Measurements from ENCODE around the gene TCP1. TPM values are rescaled to one million over a fixed set of nuclear protein-coding genes. Genes with fewer than 3 reads are reported as not detected.

Gene TCP1
- total and polyA plus RNA-seq, 9 of the 15 experiments (the other 6 are each of a cell fraction or from before 2014, with no cell fraction given): 331 to 801 (median 645) TPM

DNA sequence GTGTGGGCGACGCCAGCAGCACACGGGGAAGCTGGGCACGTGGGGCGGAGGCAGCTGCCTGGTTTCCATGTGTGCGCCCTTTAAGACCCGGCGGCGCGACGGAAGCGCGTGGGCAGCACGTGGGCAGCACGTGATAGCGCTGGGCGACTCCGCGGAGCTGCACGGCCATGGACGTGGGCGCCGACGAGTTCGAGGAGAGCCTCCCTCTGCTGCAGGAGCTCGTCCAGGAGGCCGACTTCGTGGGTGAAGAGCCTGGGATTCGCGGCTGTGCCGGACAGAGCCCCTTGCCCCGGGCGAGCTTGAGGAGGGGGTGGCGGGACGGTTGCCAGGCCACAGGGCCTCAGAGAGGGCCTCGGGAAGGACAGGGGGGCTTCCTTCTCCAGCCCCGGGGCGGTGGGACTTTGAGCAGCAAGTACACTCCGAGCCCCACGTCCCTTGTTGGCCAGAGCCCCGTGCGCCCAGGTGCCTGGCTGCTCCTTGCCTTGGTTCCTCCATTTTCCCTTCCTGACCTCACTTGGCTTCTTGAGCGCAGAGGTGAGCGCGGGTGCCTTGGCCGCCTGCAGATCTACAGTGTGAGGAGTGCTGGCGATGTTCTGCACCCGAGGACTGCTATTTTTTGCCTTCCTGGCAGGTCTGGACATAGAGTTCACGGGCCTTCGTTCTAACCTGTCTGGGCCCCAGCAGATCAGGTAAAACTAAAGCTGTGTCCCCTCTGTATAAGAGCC, 10.9 kb upstream of the TCP1 start, which contains the start of gene PNLDC1:
Gene PNLDC1 (plus strand): TSS at position 136 of the 725 bp plus-strand sequence. CDS start 32 bp downstream, at position 168.
- ATAC-seq (no peak; the same call in 2 of the 3 replicates), DNase-seq (ENCODE audit: extremely low read depth in 1 of 4, low spot score in 3 of 4) (no peak), FAIRE-seq (no peak)
- TF ChIP-seq, protein P1, sequence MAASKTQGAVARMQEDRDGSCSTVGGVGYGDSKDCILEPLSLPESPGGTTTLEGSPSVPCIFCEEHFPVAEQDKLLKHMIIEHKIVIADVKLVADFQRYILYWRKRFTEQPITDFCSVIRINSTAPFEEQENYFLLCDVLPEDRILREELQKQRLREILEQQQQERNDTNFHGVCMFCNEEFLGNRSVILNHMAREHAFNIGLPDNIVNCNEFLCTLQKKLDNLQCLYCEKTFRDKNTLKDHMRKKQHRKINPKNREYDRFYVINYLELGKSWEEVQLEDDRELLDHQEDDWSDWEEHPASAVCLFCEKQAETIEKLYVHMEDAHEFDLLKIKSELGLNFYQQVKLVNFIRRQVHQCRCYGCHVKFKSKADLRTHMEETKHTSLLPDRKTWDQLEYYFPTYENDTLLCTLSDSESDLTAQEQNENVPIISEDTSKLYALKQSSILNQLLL (CRISPR knock-in tag; IDR thresholded peaks at IDR 0.05; ENCODE audit: borderline replicate concordance): no peak
- TF ChIP-seq, protein P2, sequence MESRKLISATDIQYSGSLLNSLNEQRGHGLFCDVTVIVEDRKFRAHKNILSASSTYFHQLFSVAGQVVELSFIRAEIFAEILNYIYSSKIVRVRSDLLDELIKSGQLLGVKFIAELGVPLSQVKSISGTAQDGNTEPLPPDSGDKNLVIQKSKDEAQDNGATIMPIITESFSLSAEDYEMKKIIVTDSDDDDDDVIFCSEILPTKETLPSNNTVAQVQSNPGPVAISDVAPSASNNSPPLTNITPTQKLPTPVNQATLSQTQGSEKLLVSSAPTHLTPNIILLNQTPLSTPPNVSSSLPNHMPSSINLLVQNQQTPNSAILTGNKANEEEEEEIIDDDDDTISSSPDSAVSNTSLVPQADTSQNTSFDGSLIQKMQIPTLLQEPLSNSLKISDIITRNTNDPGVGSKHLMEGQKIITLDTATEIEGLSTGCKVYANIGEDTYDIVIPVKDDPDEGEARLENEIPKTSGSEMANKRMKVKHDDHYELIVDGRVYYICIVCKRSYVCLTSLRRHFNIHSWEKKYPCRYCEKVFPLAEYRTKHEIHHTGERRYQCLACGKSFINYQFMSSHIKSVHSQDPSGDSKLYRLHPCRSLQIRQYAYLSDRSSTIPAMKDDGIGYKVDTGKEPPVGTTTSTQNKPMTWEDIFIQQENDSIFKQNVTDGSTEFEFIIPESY (CRISPR knock-in tag; IDR thresholded peaks at IDR 0.05): peak; percentile 68
- TF ChIP-seq SRSF3 (IDR thresholded peaks at IDR 0.05; ENCODE audit: insufficient read depth, low read length) (no peak), NR2F6 (CRISPR knock-in tag; IDR thresholded peaks at IDR 0.05) (no peak), MEIS2 (IDR thresholded peaks at IDR 0.05; ENCODE audit: partially characterized antibody) (no peak), POLR2G (IDR thresholded peaks at IDR 0.05; ENCODE audit: low read depth, low read length) (peak; percentile 70)
- TF ChIP-seq, protein P3, sequence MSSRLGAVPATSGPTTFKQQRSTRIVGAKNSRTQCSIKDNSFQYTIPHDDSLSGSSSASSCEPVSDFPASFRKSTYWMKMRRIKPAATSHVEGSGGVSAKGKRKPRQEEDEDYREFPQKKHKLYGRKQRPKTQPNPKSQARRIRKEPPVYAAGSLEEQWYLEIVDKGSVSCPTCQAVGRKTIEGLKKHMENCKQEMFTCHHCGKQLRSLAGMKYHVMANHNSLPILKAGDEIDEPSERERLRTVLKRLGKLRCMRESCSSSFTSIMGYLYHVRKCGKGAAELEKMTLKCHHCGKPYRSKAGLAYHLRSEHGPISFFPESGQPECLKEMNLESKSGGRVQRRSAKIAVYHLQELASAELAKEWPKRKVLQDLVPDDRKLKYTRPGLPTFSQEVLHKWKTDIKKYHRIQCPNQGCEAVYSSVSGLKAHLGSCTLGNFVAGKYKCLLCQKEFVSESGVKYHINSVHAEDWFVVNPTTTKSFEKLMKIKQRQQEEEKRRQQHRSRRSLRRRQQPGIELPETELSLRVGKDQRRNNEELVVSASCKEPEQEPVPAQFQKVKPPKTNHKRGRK (tag; IDR thresholded peaks at IDR 0.05): no peak
- in situ Hi-C loops (cut with MboI): no loop called here
- Histone ChIP-seq H4K20me1 (replicated peaks; ENCODE audit: control insufficient read depth, insufficient read depth, low read length) (no peaks in the 10 kb centered on the region), H3K9me1 (ENCODE audit: control insufficient read depth, insufficient read depth, low read length) (no peaks in the 10 kb centered on the region), H3K9me3 (replicated peaks; ENCODE audit: control insufficient read depth, insufficient read depth, low read depth, low read length) (no peaks in the 10 kb centered on the region), H3K9ac (ENCODE audit: insufficient read depth in 1 of 2, low read depth in 2 of 2, low read length in 2 of 2) (no peak within 1 kb of the TSS), H3K4me3 (no peak within 1 kb of the TSS), H3K4me1 (replicated peaks in 1 of 2; ENCODE audit: control insufficient read depth in 2 of 2, insufficient read depth in 2 of 2, low read length in 2 of 2) (peaks cover 4 to 7% of the 10 kb centered on the region in 2 experiments; a peak in 2 of 5 replicates), H3K36me3 (ENCODE audit: control insufficient read depth, insufficient read depth, low read length) (peaks cover 40% of the 10 kb centered on the region), H2AFZ (ENCODE audit: low read depth, low read length) (no peak within 1 kb of the TSS), H3K27me3 (ENCODE audit: control insufficient read depth in 2 of 2, insufficient read depth in 2 of 2, low read length in 2 of 2) (peaks cover 4 to 22% of the 10 kb centered on the region in 2 experiments), H3K4me2 (ENCODE audit: insufficient read depth, low read length) (no peak within 1 kb of the TSS), H3K79me2 (ENCODE audit: control insufficient read depth, insufficient read depth, low read length) (no peaks in the 10 kb centered on the region), H3K27ac (ENCODE audit: extremely low read depth, low read depth, low read length) (no peak within 1 kb of the TSS)
- POLR2A ChIA-PET: interaction anchor here (0.5 to 4.3 kb wide), 4 partner anchors 11 to 380 kb away, joined by 3 to 37 read pairs (median 4); partner anchors contain the start of genes MRPL18 and TCP1
- CTCF ChIA-PET (ENCODE audit: low intra/inter-chr PET ratio): no interaction called here
- no TSS peak for BruUV-seq (replicated peaks)
- 81% methylated on average over 47 of the region's 50 CpGs for WGBS (ENCODE audit: insufficient coverage, low coverage, missing lambda C conversion rate)
- intact Hi-C loops (cut with micrococcal nuclease): no loop called here

All from K562 (cell line).